GM19023 (cell line): ENCODE results near the gene RPL10.

ENCODE experiments used
- ATAC-seq: cut with Tn5 transposase; IDR thresholded peaks from one replicate; pipeline ENCODE4 v1.9.1; 2021; ENCODE audit warnings: mild to moderate bottlenecking, moderate library complexity; ENCODE audit not compliant: unreplicated experiment

Gene RPL10

DNA sequence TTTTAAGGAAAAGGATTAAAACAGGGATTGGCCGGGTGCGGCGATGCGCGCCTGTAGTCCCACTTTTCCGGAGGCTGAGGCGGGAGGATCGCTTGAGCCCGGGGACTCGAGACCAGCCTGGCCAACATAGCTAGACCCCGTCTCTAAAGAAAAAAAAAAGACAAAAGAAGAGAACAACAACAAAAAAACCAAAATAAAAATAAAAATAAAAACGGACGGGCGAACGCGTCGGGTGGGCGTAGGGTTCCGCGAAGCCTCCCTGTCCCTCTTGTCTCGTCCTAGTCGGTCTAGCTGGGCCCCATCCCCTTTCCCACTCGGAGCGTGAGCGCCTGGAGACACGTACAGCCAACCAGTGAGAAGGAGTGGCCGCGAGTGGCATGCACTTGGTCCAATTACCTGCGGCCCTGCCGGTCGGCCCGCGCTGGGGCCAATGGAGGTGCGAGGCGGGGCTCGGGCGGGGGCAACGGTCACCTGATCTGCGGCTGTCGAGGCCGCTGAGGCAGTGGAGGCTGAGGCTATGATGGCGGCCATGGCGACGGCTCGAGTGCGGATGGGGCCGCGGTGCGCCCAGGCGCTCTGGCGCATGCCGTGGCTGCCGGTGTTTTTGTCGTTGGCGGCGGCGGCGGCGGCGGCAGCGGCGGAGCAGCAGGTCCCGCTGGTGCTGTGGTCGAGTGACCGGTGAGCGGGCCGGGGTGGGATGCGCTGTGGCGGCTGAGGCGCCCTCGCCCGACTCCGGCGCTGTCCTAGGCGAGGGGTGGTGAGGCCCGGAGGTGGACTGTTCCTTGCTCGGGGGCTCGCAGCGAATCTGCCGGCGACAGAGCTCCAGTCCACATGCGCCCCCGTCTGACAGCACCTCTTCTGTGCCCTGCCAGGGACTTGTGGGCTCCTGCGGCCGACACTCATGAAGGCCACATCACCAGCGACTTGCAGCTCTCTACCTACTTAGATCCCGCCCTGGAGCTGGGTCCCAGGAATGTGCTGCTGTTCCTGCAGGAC is 30.3 kb downstream of the RPL10 start, which contains the start of gene ATP6AP1:
Gene ATP6AP1 (plus strand): TSS at position 502 of the 996 bp plus-strand sequence. CDS start 16 bp downstream, at position 518.
- peak; percentile 93 for ATAC-seq

DNA sequence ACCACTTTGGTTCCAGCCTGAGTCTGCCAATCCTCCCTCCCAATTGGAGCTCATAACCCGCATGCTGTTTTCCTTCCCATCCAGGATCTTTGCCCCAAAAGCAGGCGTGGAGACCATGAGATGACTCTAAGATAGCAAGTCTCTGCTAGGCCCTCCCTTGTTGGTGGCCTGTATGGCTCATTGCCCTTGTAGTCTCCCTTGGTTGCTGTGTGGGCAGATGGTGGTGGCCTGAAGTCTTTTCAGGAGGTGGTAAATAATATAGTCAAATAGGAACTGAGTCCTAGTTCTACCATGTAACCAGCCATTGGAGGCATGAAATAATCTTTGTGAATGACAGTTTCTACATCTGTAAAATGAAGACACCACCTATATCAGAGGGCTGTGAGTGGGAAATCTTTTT is 31.5 kb downstream of the RPL10 start:
- ATAC-seq, result no peak

- ATAC-seq, result no peak
These were observed 32.3 kb downstream of the RPL10 start for GRCh38 chrX:154430479-154430878.

DNA sequence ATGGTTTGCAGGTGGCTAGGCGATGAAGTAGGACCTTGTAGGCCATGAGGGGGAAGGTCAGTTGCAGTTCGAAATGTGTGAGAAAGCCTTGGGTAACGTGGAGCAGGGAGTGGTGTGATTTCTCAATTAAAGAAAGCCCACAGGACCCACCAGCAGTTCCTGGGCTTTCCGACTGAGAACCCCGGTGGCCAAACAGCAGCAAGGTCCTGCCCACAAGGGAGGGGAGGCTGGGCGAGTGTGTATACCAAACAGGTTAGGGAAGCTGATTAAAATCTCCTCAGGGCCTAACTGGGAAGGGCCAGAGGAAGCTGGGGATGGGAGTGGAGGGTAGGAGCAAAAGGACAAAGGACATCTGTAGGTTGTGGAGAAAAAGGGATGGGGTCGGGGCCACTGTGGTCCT is 32.7 kb downstream of the RPL10 start:
- no peak for ATAC-seq

DNA sequence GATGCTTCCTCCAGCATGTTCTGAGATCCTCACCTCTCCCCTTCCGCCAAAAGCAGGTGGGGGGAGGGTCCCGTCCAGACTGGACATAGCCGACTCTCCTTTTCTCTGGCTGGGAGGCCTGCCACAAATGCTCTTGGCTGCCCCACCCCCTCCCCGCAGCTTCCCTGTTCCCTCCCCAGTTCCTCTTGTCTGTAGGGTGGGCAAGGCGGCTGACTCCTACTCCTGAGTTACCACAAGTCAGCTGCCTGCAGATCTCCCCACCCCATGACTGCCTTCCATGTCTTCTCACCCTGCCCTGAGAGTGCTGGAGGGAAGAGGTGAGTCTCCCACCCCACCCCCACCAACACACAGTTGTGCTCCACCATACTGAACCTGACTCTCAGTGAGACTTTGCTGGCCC is 33.2 kb downstream of the RPL10 start:
- no peak for ATAC-seq

- no peak for ATAC-seq
These were observed 34.0 kb downstream of the RPL10 start for GRCh38 chrX:154432210-154432609.

- no peak for ATAC-seq
These were observed 35.4 kb downstream of the RPL10 start for GRCh38 chrX:154433605-154434004.

DNA sequence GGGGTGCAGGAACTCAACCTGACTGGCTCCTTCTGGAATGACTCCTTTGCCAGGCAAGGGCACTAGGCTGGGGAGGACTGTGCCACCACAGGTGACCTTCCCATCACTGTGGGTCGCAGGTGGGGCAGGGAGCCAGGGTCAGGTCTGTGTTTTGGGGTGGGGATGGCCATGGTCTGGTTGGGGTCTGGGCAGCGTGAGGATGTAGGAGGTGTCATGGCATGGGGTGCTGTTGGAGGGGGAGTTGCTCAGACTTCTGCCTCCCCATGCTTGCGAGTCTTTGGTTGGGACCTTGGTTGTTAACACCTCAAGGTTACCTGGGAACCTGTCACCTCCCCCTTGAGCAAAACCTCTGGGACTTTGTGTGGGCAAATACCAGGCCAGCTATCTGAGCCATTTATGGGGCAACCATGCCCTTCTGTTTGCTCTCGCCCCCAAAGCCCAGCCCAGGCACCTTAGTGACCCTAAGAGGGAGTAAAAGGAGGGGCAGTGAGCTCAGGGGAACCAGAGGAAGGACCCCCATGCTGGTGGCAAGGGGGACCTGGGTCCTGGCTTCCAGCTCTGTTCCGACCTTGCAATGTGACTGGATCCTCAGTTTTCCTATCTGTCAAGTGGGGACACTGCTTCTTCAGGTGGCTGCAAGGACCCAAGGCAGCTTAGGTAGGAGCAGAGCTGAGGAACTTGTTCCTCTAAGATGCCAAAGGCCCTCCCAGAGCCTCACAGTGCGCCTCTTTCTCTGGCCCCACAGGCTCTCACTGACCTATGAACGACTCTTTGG is 36.4 kb downstream of the RPL10 start:
- no peak for ATAC-seq

DNA sequence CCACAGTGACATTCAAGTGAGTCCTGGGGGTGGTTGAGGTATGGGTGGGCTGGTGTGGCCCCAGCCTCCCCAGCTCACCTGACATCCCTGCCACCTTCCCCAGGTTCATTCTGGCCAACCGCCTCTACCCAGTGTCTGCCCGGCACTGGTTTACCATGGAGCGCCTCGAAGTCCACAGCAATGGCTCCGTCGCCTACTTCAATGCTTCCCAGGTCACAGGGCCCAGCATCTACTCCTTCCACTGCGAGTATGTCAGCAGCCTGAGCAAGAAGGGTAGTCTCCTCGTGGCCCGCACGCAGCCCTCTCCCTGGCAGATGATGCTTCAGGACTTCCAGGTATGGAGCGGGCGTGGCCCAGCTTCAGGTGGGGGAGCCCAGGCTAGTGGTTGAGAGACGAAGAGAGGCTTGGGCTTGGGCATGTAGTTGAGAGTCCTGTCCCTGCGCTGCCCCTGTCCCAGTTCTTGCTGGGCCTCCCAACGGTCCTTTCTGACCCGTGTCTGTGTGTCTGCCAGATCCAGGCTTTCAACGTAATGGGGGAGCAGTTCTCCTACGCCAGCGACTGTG is 37.1 kb downstream of the RPL10 start:
- no peak for ATAC-seq

GRCh38 chrX:154436374-154436982 is 38.3 kb downstream of the RPL10 start:
- ATAC-seq, result no peak

- no peak for ATAC-seq
These were observed 39.0 kb downstream of the RPL10 start, which contains the start of gene GDI1 for GRCh38 chrX:154436983-154437752. TSS of gene GDI1 (plus strand) at chrX:154437154. CDS start at chrX:154437255, 101 bp downstream.

DNA sequence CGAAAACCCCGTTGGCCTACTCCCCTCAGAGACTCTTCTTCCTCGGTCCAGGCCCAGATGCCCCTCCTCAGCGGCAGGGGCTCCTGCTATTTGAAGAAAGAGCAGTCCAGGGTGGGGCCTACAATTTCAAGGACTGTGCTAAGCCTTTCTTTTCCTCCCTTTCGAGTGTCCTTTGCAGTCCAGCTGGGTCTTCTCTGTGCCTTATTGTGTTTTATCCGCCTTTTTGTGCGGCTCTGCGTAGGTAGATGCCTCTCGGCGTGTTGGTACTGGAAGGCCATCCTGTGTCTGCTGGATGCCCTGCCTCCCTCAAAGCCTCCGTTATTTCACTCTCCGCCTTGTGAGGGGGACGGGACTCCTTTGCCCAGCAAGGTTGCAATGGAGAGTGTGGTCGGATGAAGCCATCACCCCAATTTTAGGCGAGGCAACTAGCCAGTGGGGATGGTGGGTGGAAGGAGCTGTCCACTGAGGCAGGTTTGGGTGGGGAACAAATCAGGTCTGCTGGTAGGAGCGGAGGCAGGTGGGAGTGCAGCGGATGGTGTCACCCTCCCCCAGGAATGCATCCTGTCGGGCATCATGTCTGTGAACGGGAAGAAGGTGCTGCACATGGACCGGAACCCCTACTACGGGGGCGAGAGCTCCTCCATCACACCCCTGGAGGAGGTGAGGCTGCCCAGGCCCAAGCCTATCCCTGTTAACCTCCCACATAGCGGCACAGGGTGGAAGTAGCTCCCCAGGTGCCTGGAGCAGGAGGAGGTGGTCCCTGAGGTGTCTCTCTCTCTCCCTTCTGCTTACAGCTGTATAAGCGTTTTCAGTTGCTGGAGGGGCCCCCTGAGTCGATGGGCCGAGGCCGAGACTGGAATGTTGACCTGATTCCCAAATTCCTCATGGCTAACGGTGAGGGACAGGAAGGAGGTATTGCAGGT is 40.1 kb downstream of the RPL10 start:
- ATAC-seq, result no peak

DNA sequence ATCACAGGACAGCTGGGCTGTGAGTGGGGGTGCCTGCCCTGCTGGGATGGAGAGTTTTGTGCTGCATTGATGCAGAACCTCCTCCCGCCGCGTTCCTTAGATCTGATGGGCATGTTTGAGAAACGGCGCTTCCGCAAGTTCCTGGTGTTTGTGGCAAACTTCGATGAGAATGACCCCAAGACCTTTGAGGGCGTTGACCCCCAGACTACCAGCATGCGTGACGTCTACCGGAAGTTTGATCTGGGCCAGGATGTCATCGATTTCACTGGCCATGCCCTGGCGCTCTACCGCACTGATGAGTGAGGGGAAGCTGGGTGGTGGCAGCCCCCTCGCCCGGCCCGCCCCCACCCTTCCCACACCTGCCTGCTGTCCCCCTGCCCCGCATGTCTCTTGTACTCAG is 41.7 kb downstream of the RPL10 start:
- no peak for ATAC-seq

DNA sequence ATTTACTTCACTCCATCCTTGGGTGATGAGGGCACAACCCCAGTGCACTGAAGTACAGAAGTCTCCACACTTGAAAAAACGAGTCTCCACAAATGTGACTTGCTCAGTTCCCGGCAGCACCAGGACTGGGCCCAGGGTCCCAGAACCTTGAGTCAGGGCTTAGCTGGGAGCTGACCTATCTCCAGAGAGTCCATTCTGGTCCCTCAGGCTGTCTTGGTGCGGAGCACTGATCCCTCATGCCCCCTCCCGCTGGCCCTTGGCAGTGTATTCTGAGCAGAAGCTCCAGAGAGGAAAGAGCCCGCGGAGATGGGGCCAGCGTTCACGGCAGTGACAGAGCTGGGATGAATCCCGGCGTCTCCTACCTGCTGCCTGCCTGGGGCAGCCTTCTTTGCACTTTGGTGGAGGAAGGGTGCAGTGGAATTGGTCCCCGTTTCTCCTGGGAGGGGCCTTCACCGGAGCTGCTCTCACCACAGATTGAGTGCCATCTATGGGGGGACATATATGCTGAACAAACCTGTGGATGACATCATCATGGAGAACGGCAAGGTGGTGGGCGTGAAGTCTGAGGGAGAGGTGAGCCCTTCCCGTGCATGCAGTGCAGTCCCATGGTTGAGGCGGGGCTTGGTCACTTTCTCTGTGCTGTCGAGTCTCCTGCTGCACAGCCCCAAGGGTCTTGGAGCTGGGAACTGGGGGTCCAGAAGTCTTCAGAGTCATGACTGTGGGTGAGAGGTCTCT is 42.6 kb downstream of the RPL10 start:
- ATAC-seq, result no peak

DNA sequence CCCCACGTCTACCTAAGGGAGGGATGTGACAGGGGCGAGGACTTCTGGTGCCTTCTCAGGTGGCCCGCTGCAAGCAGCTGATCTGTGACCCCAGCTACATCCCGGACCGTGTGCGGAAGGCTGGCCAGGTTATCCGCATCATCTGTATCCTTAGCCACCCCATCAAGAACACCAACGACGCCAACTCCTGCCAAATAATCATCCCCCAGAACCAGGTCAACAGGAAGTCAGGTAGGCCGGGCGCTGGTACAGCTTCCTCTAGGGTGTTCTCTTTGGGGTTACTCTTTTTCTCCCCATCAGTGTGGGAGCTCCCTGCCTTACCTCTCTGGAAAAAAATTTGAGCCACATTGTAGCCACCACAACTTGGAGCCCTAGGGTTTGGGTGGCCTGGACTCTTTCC is 43.4 kb downstream of the RPL10 start:
- ATAC-seq, result no peak

GRCh38 chrX:154441984-154442707 is 44.0 kb downstream of the RPL10 start:
- ATAC-seq, result no peak

GRCh38 chrX:154443479-154443910 is 45.3 kb downstream of the RPL10 start:
- peak; percentile 13 for ATAC-seq
